Stimulated activated CD8-positive, alpha-beta memory T cell treated with anti-CD3 and anti-CD28 coated beads, Interleukin-12 subunit alpha, Interleukin-12 subunit beta, amount 100 ng/mL, for 24 hours (primary cell): Measurements from ENCODE around the gene CLPTM1L.
"Not testable (repeated sequence)": the region's sequence is repeated elsewhere in the genome, so short reads cannot be mapped to it uniquely, and the experiment has no call there.

Experiments used
- DNase-seq: peaks from one replicate; pipeline ENCODE4 v3.0.0-alpha.2; 2020; ENCODE audit errors: extremely low read depth

CLPTM1L gene

GRCh38 chr5:1360367-1360766 lies 15.5 kb upstream of the CLPTM1L start:
- DNase-seq = not testable (repeated sequence)

DNA sequence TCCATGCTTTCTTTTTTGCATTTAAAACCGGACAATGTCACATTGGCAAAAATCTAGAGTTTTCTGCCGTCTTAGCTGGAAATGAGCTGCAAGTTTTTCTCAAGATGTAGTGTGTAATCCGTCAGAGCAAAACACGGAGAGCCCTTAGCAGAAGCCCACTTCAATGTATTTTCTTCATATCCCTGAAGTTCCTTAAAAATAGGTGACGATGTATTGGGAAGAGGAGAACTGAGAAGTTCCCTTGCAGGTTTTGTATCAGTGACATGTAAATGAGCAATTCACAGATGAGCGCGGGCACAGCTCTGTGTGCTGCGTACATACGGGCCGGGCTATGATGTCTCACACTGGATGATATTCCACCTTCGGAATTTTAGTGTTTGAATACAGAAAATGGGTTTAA lies 14.8 kb upstream of the CLPTM1L start:
- DNase-seq = no peak

DNA sequence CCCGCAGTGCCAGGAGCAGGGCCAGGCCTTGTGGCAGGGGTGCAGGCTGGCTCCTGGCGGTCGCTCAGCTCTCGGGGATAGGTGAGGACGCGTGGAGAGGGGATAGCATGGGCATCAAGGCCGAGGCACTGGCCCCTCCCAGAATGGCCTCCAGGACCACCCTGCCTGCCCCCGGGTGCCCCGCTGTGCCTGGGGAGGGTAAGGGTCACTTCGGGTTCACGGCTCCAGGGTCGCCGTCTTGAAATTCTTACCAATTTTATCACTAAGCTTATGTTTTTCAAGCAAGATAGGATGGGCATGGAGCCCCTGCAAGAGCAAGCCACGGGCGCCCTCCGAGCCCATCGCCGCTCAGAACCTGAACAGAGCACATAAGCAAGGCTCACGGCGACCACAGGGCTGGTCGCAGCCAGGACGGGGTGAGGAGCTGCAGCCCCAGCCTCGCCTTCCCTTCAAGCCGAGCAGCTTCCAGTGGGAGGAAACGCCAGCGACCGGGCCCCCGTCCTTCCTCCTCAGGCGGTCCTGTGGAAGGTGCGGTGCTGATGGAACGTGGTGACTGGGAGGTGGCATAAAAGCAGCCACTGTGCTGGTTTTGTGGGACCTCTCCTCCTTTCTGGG lies 14.2 kb upstream of the CLPTM1L start:
- no peak for DNase-seq

- no peak for DNase-seq
These were observed 13.8 kb upstream of the CLPTM1L start for GRCh38 chr5:1358726-1359025.

GRCh38 chr5:1357946-1358725 lies 13.2 kb upstream of the CLPTM1L start:
- no peak for DNase-seq

DNA sequence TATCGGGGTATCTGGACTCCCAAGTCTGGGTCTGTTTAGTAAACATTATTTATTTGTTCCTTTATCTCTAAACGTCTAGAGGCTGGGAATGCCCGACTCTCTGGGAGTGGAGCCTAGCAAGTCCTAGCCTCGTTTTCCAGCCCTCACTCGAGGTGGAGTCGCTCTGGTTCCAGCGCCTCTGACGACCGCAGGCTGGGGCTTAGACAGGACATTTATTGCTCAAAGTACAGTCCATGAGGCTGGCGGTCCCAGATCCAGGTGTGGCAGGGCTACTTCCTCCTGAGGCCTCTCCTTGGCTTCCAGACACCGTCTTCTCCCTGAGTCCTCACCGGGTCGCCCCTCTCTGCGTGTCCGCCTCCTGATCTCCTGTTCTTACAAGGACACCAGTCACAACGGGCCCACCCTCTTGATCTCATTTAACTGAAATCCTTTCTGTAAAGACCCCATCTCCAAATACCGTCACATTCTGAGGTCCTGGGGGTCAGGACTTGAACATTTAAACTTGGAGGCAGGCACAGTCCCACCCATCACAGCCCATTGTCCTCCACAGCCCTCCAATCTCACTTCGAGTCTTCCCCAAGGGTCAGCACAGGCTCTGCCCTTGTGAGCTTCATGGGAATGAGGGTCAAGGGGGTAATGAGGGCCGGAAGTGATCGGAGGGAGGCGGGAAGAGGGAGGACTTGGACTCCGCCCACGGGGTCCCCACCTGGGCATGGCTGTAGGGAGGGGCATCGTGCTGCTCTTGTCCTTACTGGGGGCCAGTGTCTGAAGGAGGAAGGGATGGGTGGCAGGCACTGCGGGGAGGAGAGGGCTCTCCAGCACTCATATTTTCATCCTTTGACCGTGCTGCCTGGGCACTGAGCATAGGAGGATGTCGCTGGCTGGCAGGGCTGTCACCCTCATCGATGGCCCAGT lies 12.2 kb upstream of the CLPTM1L start:
- DNase-seq = no peak

- no peak for DNase-seq
These were observed 9.7 kb upstream of the CLPTM1L start for GRCh38 chr5:1354576-1354975.

GRCh38 chr5:1352231-1353219 lies 7.6 kb upstream of the CLPTM1L start:
- no peak for DNase-seq

DNA sequence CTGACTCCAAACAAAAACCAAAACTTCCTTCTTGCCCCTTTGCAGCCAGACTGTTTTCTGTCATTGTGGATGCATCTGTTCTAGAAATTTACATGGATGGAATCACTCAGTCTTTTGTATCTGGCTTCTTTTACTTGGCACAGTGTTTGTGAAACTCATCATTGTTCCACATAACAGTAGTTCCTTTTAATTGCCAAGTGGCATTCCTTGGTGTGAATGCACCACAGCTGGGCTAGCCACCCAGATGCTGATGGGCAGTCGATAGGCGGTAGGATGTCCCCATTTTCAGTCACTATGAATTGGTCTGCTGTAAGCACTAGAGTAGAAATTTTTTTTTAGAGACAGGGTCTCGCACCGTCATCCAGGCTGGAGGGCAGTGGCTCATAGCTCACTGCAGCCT lies 6.3 kb upstream of the CLPTM1L start:
- no peak for DNase-seq

- DNase-seq = no peak
These were observed 4.3 kb upstream of the CLPTM1L start for GRCh38 chr5:1349246-1349645.

DNA sequence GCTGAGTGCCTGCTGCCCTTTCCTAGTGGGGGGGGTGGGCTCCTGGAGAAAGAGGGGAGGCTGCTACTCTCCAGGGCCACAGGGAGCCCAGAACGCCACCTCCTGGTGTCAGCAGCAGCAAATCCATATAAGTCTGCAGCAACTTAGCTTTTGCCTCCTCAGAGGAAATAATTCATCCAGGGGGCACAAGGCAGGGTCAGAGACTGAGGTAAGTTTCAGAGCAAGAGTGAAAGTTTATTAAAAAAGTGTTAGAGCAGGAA lies 4.0 kb upstream of the CLPTM1L start:
- DNase-seq = no peak

DNA sequence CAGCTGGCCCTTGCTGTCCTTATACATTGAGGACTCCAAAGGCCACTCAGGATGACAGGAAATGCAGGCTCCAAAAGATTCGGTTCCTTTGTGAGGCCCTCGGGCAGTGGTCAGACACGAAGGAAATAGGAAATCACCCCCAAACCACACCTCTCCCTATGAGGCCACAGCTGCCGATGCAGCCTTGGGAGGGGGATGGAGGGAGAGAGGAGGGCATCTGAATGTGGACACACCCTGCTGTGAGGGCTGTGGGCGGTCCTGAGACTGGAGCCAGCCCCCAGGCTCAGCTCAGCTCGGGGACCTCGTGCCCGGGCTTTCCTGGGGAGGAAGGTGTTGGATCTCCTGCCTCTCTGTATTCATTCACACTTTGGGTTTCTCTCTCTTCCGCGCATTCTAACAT lies 2.7 kb upstream of the CLPTM1L start:
- no peak for DNase-seq

GRCh38 chr5:1346627-1347440 lies 1.9 kb upstream of the CLPTM1L start:
- DNase-seq = no peak

- no peak for DNase-seq
These were observed 1.2 kb upstream of the CLPTM1L start for GRCh38 chr5:1345876-1346626.

DNA sequence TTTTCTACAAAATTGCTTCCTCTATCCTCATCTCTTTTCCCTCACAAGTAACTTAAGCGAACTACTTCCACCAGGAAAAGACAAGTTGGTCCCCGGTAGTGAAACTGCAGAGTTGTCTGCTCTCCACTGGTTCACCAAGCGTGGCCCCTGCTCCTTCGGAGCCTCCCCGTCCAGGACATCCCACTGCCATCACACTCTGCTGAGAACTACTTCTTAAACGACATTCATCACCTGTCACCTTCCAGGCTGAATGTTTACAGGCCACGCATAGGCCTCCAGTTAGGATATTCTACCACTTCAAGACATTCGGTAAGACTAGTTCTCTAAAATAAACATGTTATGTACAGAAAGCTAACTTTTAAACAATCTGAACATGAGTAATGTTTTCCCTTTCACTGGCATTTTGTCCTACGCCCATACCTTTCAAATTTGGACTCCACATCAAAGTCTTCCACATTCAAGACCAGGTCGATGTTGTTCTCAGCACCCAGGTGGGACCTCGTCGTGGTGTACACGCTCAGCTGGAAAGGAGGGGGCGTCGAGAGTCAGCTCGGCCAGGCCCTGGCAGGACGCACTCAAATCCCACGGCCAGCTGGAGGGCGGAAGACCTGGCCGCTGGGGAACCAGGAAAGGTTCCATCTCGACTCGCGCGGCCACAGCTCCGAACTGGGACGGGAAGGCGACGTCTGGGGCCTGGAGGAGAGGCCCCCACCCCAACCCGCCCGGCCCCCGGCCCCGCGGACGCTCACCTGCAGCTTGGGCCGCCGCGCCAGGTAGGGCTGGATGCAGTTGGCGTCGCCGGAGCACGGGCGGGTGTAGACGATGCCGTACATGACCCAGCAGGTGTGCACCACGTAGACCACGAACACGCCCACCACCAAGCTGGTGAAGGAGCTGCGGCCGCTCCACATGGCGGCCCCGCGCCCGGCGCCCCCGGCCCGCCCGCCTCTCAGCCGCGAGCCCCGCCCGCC lies 683 bp downstream of the CLPTM1L start:
- DNase-seq = no peak

DNA sequence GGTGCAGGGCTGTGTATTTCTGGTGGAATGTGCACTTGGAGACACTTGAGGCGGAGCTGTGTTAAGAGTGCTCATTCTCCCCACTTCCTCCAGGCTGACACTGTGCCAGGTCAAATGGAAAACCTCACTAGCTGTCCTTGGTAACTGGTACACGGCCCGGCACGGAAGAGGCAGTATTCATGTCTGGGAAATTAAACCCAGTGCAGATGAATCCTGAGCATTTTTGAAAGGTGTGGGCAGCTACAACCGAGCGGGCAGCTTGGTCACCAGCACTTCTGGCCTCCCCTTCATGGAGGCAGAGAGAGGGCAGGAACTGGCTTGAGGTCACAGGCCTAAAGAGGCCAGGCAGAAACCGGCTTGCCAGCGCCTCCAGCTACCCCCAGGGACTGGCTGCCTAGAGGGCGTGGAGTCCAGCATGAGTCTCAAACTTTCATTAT lies 1.6 kb downstream of the CLPTM1L start:
- no peak for DNase-seq

DNA sequence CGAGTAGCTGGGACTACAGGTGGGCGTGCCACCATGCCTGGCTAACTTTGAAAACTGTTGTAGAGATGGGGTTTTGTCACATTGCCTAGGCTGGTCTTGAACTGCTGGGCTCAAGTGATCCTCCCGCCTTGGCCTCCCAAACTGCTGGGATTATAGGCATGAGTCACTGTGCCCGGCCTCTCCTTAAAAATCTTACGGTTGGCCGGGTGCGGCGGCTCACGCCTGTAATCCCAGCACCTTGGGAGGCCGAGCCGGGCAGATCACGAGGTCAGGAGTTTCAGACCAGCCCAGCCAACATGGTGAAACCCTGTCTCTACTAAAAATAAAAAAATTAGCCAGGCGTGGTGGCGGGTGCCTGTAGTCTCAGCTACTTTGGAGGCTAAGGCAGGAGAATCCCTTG lies 2.2 kb downstream of the CLPTM1L start:
- DNase-seq = not testable (repeated sequence)

GRCh38 chr5:1342268-1342667 lies 2.6 kb downstream of the CLPTM1L start:
- DNase-seq = no peak

- no peak for DNase-seq
These were observed 3.0 kb downstream of the CLPTM1L start for GRCh38 chr5:1341863-1342262.
